ENCODE measurements around the gene ANG.
"Not testable (repeated sequence)": the region's sequence is repeated elsewhere in the genome, so short reads cannot be mapped to it uniquely, and the experiment has no call there.

The ANG gene

GRCh38 chr14:20699931-20700330, 11.4 kb downstream of the ANG start:
- DNase-seq (ENCODE audit: low spot score) = no peak

GRCh38 chr14:20700965-20701364, 12.4 kb downstream of the ANG start:
- not testable (repeated sequence) for DNase-seq (ENCODE audit: low spot score)

GRCh38 chr14:20706657-20707355, 18.2 kb downstream of the ANG start:
- DNase-seq (ENCODE audit: low spot score) = no peak

GRCh38 chr14:20707622-20708021, 19.1 kb downstream of the ANG start:
- no peak for DNase-seq (ENCODE audit: low spot score)

- DNase-seq (ENCODE audit: low spot score) = no peak
Observed at GRCh38 chr14:20711261-20711660, 22.7 kb downstream of the ANG start.

GRCh38 chr14:20711685-20712084, 23.1 kb downstream of the ANG start:
- DNase-seq (ENCODE audit: low spot score) = no peak

- DNase-seq (ENCODE audit: low spot score) = no peak
Observed at GRCh38 chr14:20712904-20713303, 24.3 kb downstream of the ANG start.

- no peak for DNase-seq (ENCODE audit: low spot score)
Observed at GRCh38 chr14:20714593-20715250, 26.2 kb downstream of the ANG start.

- no peak for DNase-seq (ENCODE audit: low spot score)
Observed at GRCh38 chr14:20719777-20720176, 31.2 kb downstream of the ANG start.

GRCh38 chr14:20720741-20721140, 32.2 kb downstream of the ANG start:
- DNase-seq (ENCODE audit: low spot score) = no peak

- no peak for DNase-seq (ENCODE audit: low spot score)
Observed at GRCh38 chr14:20722016-20722415, 33.5 kb downstream of the ANG start.

GRCh38 chr14:20723488-20723887, 34.9 kb downstream of the ANG start:
- no peak for DNase-seq (ENCODE audit: low spot score)

- not testable (repeated sequence) for DNase-seq (ENCODE audit: low spot score)
Observed at GRCh38 chr14:20726121-20726520, 37.6 kb downstream of the ANG start.

- DNase-seq (ENCODE audit: low spot score) = no peak
Observed at GRCh38 chr14:20726531-20726930, 38.0 kb downstream of the ANG start.

- DNase-seq (ENCODE audit: low spot score) = no peak
Observed at GRCh38 chr14:20730891-20731290, 42.3 kb downstream of the ANG start.

- no peak for DNase-seq (ENCODE audit: low spot score)
Observed at GRCh38 chr14:20732477-20732876, 43.9 kb downstream of the ANG start.

- DNase-seq (ENCODE audit: low spot score) = no peak
Observed at GRCh38 chr14:20732979-20733635, 44.5 kb downstream of the ANG start.

GRCh38 chr14:20733684-20734429, 45.3 kb downstream of the ANG start:
- DNase-seq (ENCODE audit: low spot score) = no peak

- DNase-seq (ENCODE audit: low spot score) = no peak
Observed at GRCh38 chr14:20734430-20734806, 45.9 kb downstream of the ANG start.

- not testable (repeated sequence) for DNase-seq (ENCODE audit: low spot score)
Observed at GRCh38 chr14:20738292-20738691, 49.7 kb downstream of the ANG start.

- no peak for DNase-seq (ENCODE audit: low spot score)
Observed at GRCh38 chr14:20742132-20742531, 53.6 kb downstream of the ANG start.

- DNase-seq (ENCODE audit: low spot score) = no peak
Observed at GRCh38 chr14:20743556-20743955, 55.0 kb downstream of the ANG start.
